ENCODE data around the gene FOXL2. TPM values are rescaled to one million over a fixed set of nuclear protein-coding genes. Genes with fewer than 3 reads are reported as not detected.

Gene FOXL2
- total and polyA plus RNA-seq, 10 of the 15 experiments (the other 5 are each of a cell fraction or from before 2014, with no cell fraction given): not detected

- H3K4me2 ChIP-seq (ENCODE audit: control insufficient read depth, insufficient read depth): no peak overlapping the region
- no peaks in the 10 kb centered on the region for H4K20me1 ChIP-seq (ENCODE audit: control insufficient read depth, insufficient read depth)
- FAIRE-seq (no peak), DNase-seq (ENCODE audit: low read depth, low spot score) (no peak), ATAC-seq (no peak)
- peaks cover 0 to 4% of the 10 kb centered on the region in 2 experiments; a peak in 2 of 4 replicates for H3K27me3 ChIP-seq (replicated peaks in 1 of 2; ENCODE audit: control insufficient read depth in 2 of 2, insufficient read depth in 2 of 2, low read length in 1 of 2)
- H3K4me1 ChIP-seq (ENCODE audit: control insufficient read depth, insufficient read depth, low read length): peaks cover 3% of the 10 kb centered on the region; the same call in 1 of the 2 replicates
- H2AFZ ChIP-seq (ENCODE audit: control insufficient read depth, low read depth, low read length): no peak overlapping the region
- ChIA-PET RAD21 (ENCODE audit: unreplicated experiment) (interaction anchor here (0.7 to 7.7 kb wide), 14 partner anchors 22 to 584 kb away, joined by 3 to 166 read pairs (median 9); partner anchors contain the start of genes CEP70 and PIK3CB), SMC1A (ENCODE audit: uncharacterized antibody, unreplicated experiment) (interaction anchor here (0.5 to 7.1 kb wide), 15 partner anchors 62 to 732 kb away, joined by 3 to 132 read pairs (median 5); partner anchors contain the start of gene CEP70), POLR2A (interaction anchor here (2.7 kb wide), 1 partner anchor 323 kb away, joined by 15 read pairs; the partner anchor contains the start of gene CEP70), CTCF (interaction anchor here (0.6 to 18.6 kb wide), 39 partner anchors 10 to 502 kb away, joined by 3 to 451 read pairs (median 5); partner anchors contain the start of genes CEP70 and FAIM)
- TF ChIP-seq NBN (IDR thresholded peaks at IDR 0.05) (no peak), SP1 (IDR thresholded peaks at IDR 0.05; ENCODE audit: low read depth, low read length) (no peak), EZH2 (IDR thresholded peaks at IDR 0.05; ENCODE audit: borderline replicate concordance, control insufficient read depth, low read depth, low read length) (no peak), PAX8 (IDR thresholded peaks at IDR 0.05) (no peak), SUZ12 (IDR thresholded peaks at IDR 0.05; ENCODE audit: unreplicated experiment) (no peak), E2F8 (IDR thresholded peaks at IDR 0.05; ENCODE audit: low read depth, partially characterized antibody) (no peak), SREBF2 (IDR thresholded peaks at IDR 0.05; ENCODE audit: low read length) (no peak), BCL3 (IDR thresholded peaks at IDR 0.05; ENCODE audit: borderline replicate concordance, insufficient read depth, low read depth, low read length, poor library complexity, severe bottlenecking) (no peak), EED (IDR thresholded peaks at IDR 0.05; ENCODE audit: low read depth) (no peak), SRF (IDR thresholded peaks at IDR 0.05; ENCODE audit: low read depth in 2 of 2, low read length in 2 of 2) (no peak), FOS (IDR thresholded peaks at IDR 0.05; ENCODE audit: borderline replicate concordance, extremely low read depth, insufficient read length) (no peak), GABPA (IDR thresholded peaks at IDR 0.05; ENCODE audit: low read depth) (no peak), BCLAF1 (IDR thresholded peaks at IDR 0.05) (no peak), SMARCA5 (IDR thresholded peaks at IDR 0.05) (no peak), MLLT1 (IDR thresholded peaks at IDR 0.05) (no peak)
- H3K9me3 ChIP-seq (replicated peaks; ENCODE audit: control insufficient read depth, insufficient read depth, low read length): no peaks in the 10 kb centered on the region
- BruUV-seq (replicated peaks): no TSS peak
- H3K9ac ChIP-seq (ENCODE audit: control insufficient read depth, insufficient read depth, low read length): no peak overlapping the region
- in situ Hi-C loops (cut with MboI) (loop anchor here (5.0 to 10.0 kb wide), 4 partner anchors 220 to 852 kb away; no protein-coding TSS in a partner anchor), intact Hi-C loops (cut with micrococcal nuclease; ENCODE audit: unreplicated experiment) (loop anchor here (1.0 to 5.0 kb wide), 2 partner anchors 125 to 435 kb away; no protein-coding TSS in a partner anchor)
- H3K27ac ChIP-seq (ENCODE audit: control insufficient read depth, insufficient read depth): no peak overlapping the region
- no peaks in the 10 kb centered on the region for H3K79me2 ChIP-seq (ENCODE audit: control insufficient read depth, insufficient read depth, low read length)
- no peaks in the 10 kb centered on the region for H3K36me3 ChIP-seq (ENCODE audit: control insufficient read depth in 2 of 2, insufficient read depth in 2 of 2, low read length in 1 of 2)
- 61% methylated on average over 2 of the region's 2 CpGs for WGBS (ENCODE audit: insufficient coverage, insufficient replicate concordance, low lambda C conversion rate, missing lambda C conversion rate)
- H3K4me3 ChIP-seq: no peak overlapping the region
These were observed 30.1 kb downstream of the FOXL2 start for GRCh38 chr3:138916824-138917223.
